ENCODE data around the gene OXER1.

The OXER1 gene

GRCh38 chr2:42781181-42781580 is 17.2 kb upstream of the OXER1 start:
- H3K27me3 ChIP-seq (ENCODE audit: control insufficient read depth, insufficient read depth, low read length), result no peaks in the 10 kb centered on the region
- H3K4me1 ChIP-seq (ENCODE audit: control insufficient read depth, insufficient read depth, low read length), result no peaks in the 10 kb centered on the region
- no peak overlapping the region for H3K9ac ChIP-seq (ENCODE audit: low read depth, low read length)
- peaks cover 6% of the 10 kb centered on the region for H3K9me3 ChIP-seq (ENCODE audit: control insufficient read depth, insufficient read depth, low read length)
- no peak overlapping the region for H3K4me3 ChIP-seq (ENCODE audit: low read depth, low read length)
- H3K36me3 ChIP-seq (ENCODE audit: control insufficient read depth, insufficient read depth, low read length), result peaks cover 2% of the 10 kb centered on the region

- Histone ChIP-seq H3K9ac (ENCODE audit: low read depth, low read length) (no peak overlapping the region), H3K36me3 (ENCODE audit: control insufficient read depth, insufficient read depth, low read length) (no peaks in the 10 kb centered on the region), H3K27me3 (ENCODE audit: control insufficient read depth, insufficient read depth, low read length) (no peaks in the 10 kb centered on the region), H3K9me3 (ENCODE audit: control insufficient read depth, insufficient read depth, low read length) (peaks cover 6% of the 10 kb centered on the region), H3K4me3 (ENCODE audit: low read depth, low read length) (no peak overlapping the region), H3K4me1 (ENCODE audit: control insufficient read depth, insufficient read depth, low read length) (peaks cover under 1% of the 10 kb centered on the region)
These were observed 14.2 kb upstream of the OXER1 start for GRCh38 chr2:42777883-42778805.

- Histone ChIP-seq H3K9me3 (ENCODE audit: control insufficient read depth, insufficient read depth, low read length) (peaks cover 6% of the 10 kb centered on the region), H3K4me1 (ENCODE audit: control insufficient read depth, insufficient read depth, low read length) (peaks cover 5% of the 10 kb centered on the region), H3K27me3 (ENCODE audit: control insufficient read depth, insufficient read depth, low read length) (no peaks in the 10 kb centered on the region), H3K9ac (ENCODE audit: low read depth, low read length) (no peak overlapping the region), H3K4me3 (ENCODE audit: low read depth, low read length) (no peak overlapping the region), H3K36me3 (ENCODE audit: control insufficient read depth, insufficient read depth, low read length) (no peaks in the 10 kb centered on the region)
These were observed 11.9 kb upstream of the OXER1 start for GRCh38 chr2:42775810-42776209.

GRCh38 chr2:42775186-42775585 is 11.3 kb upstream of the OXER1 start:
- Histone ChIP-seq H3K4me1 (ENCODE audit: control insufficient read depth, insufficient read depth, low read length) (peaks cover 8% of the 10 kb centered on the region), H3K27me3 (ENCODE audit: control insufficient read depth, insufficient read depth, low read length) (no peaks in the 10 kb centered on the region), H3K9me3 (ENCODE audit: control insufficient read depth, insufficient read depth, low read length) (peaks cover 6% of the 10 kb centered on the region), H3K36me3 (ENCODE audit: control insufficient read depth, insufficient read depth, low read length) (no peaks in the 10 kb centered on the region), H3K9ac (ENCODE audit: low read depth, low read length) (no peak overlapping the region), H3K4me3 (ENCODE audit: low read depth, low read length) (no peak overlapping the region)

GRCh38 chr2:42771546-42772153 is 7.7 kb upstream of the OXER1 start:
- Histone ChIP-seq H3K36me3 (ENCODE audit: control insufficient read depth, insufficient read depth, low read length) (no peaks in the 10 kb centered on the region), H3K9ac (ENCODE audit: low read depth, low read length) (no peak overlapping the region), H3K4me1 (ENCODE audit: control insufficient read depth, insufficient read depth, low read length) (peaks cover 8% of the 10 kb centered on the region), H3K27me3 (ENCODE audit: control insufficient read depth, insufficient read depth, low read length) (no peaks in the 10 kb centered on the region), H3K9me3 (ENCODE audit: control insufficient read depth, insufficient read depth, low read length) (no peaks in the 10 kb centered on the region), H3K4me3 (ENCODE audit: low read depth, low read length) (no peak overlapping the region)

- Histone ChIP-seq H3K27me3 (ENCODE audit: control insufficient read depth, insufficient read depth, low read length) (no peaks in the 10 kb centered on the region), H3K36me3 (ENCODE audit: control insufficient read depth, insufficient read depth, low read length) (no peaks in the 10 kb centered on the region), H3K4me3 (ENCODE audit: low read depth, low read length) (no peak overlapping the region), H3K4me1 (ENCODE audit: control insufficient read depth, insufficient read depth, low read length) (peaks cover 8% of the 10 kb centered on the region), H3K9me3 (ENCODE audit: control insufficient read depth, insufficient read depth, low read length) (no peaks in the 10 kb centered on the region), H3K9ac (ENCODE audit: low read depth, low read length) (no peak overlapping the region)
These were observed 6.6 kb upstream of the OXER1 start for GRCh38 chr2:42770288-42771131.

- H3K4me1 ChIP-seq (ENCODE audit: control insufficient read depth, insufficient read depth, low read length), result peaks cover 8% of the 10 kb centered on the region
- H3K36me3 ChIP-seq (ENCODE audit: control insufficient read depth, insufficient read depth, low read length), result no peaks in the 10 kb centered on the region
- H3K4me3 ChIP-seq (ENCODE audit: low read depth, low read length), result no peak overlapping the region
- H3K9ac ChIP-seq (ENCODE audit: low read depth, low read length), result no peak overlapping the region
- H3K9me3 ChIP-seq (ENCODE audit: control insufficient read depth, insufficient read depth, low read length), result no peaks in the 10 kb centered on the region
- H3K27me3 ChIP-seq (ENCODE audit: control insufficient read depth, insufficient read depth, low read length), result no peaks in the 10 kb centered on the region
These were observed 5.8 kb upstream of the OXER1 start for GRCh38 chr2:42769583-42770287.

GRCh38 chr2:42768706-42769256 is 4.8 kb upstream of the OXER1 start:
- no peak overlapping the region for H3K4me3 ChIP-seq (ENCODE audit: low read depth, low read length)
- peaks cover 8% of the 10 kb centered on the region for H3K4me1 ChIP-seq (ENCODE audit: control insufficient read depth, insufficient read depth, low read length)
- no peaks in the 10 kb centered on the region for H3K9me3 ChIP-seq (ENCODE audit: control insufficient read depth, insufficient read depth, low read length)
- H3K9ac ChIP-seq (ENCODE audit: low read depth, low read length), result no peak overlapping the region
- no peaks in the 10 kb centered on the region for H3K27me3 ChIP-seq (ENCODE audit: control insufficient read depth, insufficient read depth, low read length)
- H3K36me3 ChIP-seq (ENCODE audit: control insufficient read depth, insufficient read depth, low read length), result peaks cover 4% of the 10 kb centered on the region

GRCh38 chr2:42767899-42768705 is 4.2 kb upstream of the OXER1 start:
- no peak overlapping the region for H3K9ac ChIP-seq (ENCODE audit: low read depth, low read length)
- peaks cover 7% of the 10 kb centered on the region for H3K36me3 ChIP-seq (ENCODE audit: control insufficient read depth, insufficient read depth, low read length)
- H3K4me3 ChIP-seq (ENCODE audit: low read depth, low read length), result no peak overlapping the region
- H3K27me3 ChIP-seq (ENCODE audit: control insufficient read depth, insufficient read depth, low read length), result no peaks in the 10 kb centered on the region
- no peaks in the 10 kb centered on the region for H3K9me3 ChIP-seq (ENCODE audit: control insufficient read depth, insufficient read depth, low read length)
- peaks cover 7% of the 10 kb centered on the region for H3K4me1 ChIP-seq (ENCODE audit: control insufficient read depth, insufficient read depth, low read length)

- Histone ChIP-seq H3K9ac (ENCODE audit: low read depth, low read length) (no peak overlapping the region), H3K9me3 (ENCODE audit: control insufficient read depth, insufficient read depth, low read length) (no peaks in the 10 kb centered on the region), H3K4me3 (ENCODE audit: low read depth, low read length) (no peak overlapping the region), H3K4me1 (ENCODE audit: control insufficient read depth, insufficient read depth, low read length) (peaks cover 3% of the 10 kb centered on the region), H3K27me3 (ENCODE audit: control insufficient read depth, insufficient read depth, low read length) (no peaks in the 10 kb centered on the region), H3K36me3 (ENCODE audit: control insufficient read depth, insufficient read depth, low read length) (peaks cover 8% of the 10 kb centered on the region)
These were observed 3.4 kb upstream of the OXER1 start for GRCh38 chr2:42767080-42767898.

Data from iPS-15b (cell line).